TTC549 (cell line): ENCODE results near the gene SYCN.
"Not testable (repeated sequence)": the region's sequence is repeated elsewhere in the genome, so short reads cannot be mapped to it uniquely, and the experiment has no call there.

Experiments
- FAIRE-seq: peaks from 2 replicates; lab custom pipeline; 2012; peaks lifted over from hg19 to GRCh38; lab: Jason Lieb, UNC

Gene SYCN

DNA sequence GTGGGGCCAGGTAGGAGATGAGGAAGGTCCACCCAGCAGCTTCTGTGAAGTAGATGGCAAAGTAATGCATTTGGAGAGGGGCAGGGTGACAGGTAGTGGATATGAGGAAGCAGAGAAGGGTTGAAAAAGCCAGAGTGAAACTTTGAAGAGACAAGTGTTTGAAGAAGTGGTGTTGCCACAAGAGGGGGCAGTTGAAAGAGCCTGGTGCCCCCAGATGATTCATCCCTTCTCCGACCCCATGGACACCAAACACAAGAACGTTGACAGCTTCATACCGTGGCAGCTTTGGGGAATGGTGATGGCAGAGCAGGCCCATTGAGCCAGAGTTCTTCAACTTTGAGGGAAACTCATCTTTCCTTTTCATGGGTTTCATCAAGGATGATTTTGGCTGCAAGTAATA, 20.8 kb upstream of the SYCN start:
- no peak for FAIRE-seq

DNA sequence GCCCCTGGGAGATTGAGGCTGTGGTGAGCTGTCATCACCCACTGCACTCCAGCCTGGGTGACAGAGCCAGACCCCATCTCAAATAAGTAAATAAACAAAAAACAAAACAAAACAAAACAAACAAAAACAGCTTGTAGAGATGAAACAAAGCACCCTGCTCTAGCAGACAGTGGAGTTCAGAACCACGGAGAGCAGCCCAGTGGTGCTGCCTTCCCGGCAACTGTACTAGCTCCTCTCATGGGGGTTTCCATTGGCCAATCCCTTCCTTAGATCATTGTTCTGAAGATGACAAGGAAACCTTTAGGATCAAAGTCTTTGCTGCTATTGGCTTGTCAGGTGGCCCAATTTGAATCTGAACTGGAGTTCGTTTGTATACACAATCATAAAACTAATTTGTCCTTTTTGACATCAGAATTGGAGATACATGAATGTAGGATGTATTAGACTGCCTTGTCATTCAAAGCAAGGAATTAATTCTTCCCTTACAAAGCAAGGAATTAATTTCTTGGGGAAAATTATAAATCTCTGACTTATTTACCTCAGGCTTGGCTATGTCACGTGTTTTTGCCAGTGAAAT, 19.7 kb upstream of the SYCN start:
- FAIRE-seq, result no peak

DNA sequence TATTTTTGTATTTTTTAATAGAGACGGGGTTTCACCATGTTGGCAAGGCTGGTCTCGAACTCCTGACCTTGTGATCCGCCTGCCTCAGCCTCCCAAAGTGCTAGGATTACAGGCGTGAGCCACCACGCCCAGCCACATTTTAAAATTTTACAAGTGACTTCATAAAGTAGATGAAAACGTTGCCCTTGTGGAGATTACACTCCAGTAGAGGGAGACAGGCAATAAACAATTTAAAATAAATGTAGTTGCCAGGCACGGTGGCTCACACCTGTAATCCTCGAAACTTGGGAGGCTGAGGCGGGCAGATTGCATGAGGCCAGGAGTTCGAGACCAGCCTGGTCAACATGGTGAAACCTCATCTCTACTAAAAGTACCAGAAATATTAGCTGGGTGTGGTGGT, 15.0 kb upstream of the SYCN start:
- FAIRE-seq, result not testable (repeated sequence)

- no peak for FAIRE-seq
Measured at GRCh38 chr19:39218230-39219007, 14.4 kb upstream of the SYCN start.

GRCh38 chr19:39217094-39217493, 13.0 kb upstream of the SYCN start:
- FAIRE-seq, result no peak

GRCh38 chr19:39215323-39215722, 11.3 kb upstream of the SYCN start:
- not testable (repeated sequence) for FAIRE-seq

DNA sequence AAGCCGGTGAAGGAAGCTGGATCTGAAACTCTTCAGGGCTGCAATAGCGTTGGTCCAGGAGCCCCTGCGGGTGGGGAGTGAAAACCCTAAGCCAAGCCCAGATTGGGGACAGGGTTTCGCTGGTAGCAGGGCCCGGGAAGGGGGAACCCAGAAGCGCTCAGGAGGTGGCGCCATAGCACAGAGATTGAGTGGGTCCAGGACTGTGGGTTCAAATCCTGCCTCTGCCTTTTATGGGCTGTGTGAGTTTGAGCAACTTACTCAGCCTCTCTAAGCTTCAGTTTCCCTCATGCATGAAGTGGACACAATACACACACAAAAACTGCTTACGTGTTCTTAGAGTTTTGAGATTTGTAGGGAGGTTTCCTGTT, 8.3 kb upstream of the SYCN start:
- no peak for FAIRE-seq

DNA sequence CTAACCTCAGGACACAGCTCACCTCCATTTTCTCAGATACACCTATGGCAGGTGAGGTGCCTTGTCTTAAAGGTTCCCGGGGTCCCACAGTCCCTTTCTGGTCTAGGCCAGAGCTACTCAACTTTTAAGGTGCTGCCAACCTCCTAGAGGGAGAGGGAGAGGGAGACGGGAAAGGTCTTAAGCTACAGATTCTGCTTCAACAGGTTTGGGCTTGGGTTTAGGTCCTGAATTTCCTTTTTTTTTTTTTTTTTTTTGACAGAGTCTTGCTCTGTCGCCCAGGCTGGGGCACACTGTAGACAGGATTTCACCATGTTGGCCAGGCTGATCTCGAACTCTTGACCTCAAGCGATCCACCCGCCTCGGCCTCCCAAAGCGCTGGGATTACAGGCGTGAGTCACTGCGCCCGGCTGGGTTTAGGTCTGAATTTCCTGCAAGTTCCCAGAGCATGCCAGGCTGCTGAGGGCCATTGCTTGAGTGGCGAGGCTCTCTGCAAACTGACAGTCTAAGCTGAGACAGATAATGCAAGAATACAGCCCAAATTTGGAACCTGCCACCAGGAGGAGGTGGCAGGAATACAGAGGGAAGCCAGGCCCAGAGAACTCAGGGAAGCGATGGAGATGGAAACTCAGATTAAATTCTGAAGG, 7.8 kb upstream of the SYCN start:
- no peak for FAIRE-seq

- no peak for FAIRE-seq
Measured at GRCh38 chr19:39209196-39209595, 5.1 kb upstream of the SYCN start.

DNA sequence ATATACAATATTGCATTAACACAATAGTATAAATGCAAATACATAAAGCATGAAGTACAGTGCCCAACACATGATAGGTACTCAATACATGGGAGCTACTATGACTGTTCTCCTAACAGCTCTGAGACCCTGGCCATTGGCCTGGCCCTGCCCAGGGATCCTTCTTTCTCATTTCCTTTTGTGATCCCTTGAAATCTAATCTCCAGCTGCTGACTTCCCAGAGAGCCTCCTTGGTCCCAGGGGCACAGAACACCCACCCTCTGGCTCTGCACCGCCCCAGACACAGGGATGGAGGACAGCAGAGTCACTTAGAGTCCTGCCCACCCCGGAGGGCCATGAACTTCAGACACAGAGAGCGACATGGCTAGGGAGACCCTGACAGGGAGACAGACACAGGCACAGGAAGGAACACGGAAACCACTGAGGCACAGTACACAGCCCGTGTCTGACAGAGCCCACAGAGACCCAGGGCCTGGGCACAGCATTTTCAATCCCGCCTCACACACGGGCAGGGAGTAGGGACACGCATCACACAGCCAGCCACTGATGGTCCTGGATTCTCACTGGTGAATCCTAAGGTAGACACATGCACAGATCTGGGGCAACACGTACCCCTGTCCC, 4.2 kb upstream of the SYCN start:
- FAIRE-seq, result no peak

DNA sequence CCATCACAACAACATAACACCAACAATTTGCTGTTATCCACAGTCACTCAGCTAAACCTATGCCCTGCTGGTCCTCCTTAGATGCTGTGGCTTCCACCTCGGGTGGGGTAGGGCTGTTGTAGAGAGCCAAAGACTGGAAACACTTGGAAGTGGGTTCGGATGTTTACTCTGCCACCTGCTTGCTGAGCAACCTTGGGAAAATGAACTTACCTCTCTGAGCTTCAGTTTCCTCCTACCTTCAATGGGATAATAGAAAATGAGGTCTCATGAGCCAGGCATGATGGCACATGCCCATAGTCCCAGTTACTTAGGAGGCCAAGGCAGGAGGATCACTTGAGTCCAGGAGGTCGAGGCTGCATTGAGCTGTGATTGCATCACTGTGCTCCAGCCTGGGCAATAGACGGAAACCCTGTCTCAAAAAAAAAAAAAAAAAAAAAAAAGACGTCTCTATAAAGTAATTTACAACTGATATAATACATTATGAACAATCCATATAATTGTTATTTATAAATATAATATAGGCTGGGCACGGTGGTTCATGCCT, 3.3 kb upstream of the SYCN start:
- no peak for FAIRE-seq

- FAIRE-seq, result no peak
Measured at GRCh38 chr19:39206122-39206521, 2.1 kb upstream of the SYCN start.

DNA sequence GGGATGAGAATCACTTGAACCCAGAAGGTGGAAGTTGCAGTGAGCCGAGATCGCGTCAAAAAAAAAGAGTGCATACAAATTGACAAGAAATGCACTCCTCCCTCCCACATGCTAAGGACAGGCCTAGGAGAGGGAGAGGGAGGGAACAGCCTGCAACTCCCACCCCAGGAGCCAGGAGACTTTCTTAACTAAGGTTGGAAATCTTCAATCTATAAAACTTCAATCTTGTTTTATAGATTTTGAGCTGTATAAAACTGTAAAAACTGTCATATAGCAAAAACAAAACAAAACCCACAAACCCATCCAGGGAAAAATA, 1.3 kb upstream of the SYCN start:
- FAIRE-seq, result no peak

GRCh38 chr19:39202998-39203355, 1.1 kb downstream of the SYCN start:
- FAIRE-seq, result no peak

- no peak for FAIRE-seq
Measured at GRCh38 chr19:39200803-39201115, 3.3 kb downstream of the SYCN start.

DNA sequence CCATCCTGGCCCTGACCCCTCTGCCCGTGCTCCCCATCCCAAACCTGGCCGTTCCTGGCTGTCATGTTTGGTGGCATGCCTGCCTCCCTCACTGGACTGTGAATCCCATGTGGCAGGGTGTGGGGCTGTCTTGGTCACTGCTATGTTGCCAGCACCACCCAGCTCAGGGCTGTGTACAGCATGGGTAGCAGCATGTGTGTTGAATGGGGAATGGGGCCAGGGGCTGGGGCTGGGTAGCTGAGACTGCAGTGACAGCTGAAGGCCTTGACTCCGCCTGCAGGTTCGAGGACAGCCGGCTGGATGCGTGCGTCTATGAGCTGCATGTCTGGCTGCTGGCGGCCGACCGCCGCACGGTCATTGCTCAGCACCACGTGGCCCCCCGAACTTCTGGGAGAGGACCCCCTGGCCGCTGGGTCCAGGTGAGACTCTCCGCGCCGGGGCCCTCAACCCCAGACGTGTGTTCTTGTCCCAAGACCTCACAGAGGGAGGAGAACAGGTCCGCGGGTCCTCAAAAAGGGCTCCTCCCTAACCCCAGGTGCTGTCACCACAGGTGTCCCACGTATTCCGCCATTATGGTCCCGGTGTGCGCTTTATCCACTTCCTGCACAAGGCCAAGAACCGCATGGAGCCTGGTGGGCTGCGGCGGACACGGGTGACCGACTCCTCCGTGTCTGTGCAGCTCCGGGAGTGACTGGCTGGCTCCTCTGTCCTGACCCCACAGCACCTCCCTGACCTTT, 3.8 kb downstream of the SYCN start:
- no peak for FAIRE-seq

- FAIRE-seq, result no peak
Measured at GRCh38 chr19:39199025-39199424, 5.0 kb downstream of the SYCN start.

DNA sequence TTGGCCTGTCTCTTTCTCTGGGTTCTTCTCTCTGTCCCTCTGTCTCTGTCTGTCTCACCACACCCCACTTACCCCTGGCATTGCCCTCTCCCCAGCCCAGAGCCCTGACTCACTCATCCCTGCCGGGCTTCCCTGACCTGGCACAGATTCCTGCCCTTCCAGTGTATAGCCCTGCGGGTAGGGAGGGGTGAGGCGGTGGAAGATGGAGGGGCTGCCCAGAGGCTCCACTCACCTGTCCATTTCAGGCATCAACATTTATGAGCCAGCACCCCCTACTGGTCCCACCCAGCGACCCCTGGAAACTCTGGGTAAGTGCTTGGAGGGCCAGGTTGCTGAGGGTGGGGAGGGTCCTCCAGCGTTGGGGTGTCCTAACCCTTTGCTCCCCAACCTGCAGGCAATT, 6.3 kb downstream of the SYCN start:
- FAIRE-seq, result no peak

- no peak for FAIRE-seq
Measured at GRCh38 chr19:39196860-39197562, 7.1 kb downstream of the SYCN start, which contains the start of gene NCCRP1. TSS of gene NCCRP1 (plus strand) at chr19:39196964. CDS start at chr19:39196983, 19 bp downstream.

DNA sequence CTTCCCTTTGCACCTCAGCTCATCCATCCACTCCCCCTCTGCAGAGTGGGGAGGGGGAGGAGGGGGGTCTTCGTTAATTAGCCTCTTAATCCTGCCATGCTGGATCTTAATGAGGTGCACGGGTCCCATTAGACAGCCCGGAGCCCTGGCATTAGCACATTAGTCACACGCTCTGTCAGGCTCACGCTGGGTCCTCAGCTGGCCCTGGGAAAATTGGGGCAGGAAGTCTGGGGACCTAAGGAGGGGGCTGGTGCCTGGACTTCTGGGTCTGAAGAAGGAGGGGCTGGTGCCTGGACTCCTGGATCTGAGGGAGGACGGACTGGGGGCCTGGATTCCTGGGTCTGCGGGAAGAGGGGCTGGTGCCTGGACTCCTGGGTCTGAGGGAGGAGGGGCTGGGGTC, 7.7 kb downstream of the SYCN start:
- FAIRE-seq, result no peak

DNA sequence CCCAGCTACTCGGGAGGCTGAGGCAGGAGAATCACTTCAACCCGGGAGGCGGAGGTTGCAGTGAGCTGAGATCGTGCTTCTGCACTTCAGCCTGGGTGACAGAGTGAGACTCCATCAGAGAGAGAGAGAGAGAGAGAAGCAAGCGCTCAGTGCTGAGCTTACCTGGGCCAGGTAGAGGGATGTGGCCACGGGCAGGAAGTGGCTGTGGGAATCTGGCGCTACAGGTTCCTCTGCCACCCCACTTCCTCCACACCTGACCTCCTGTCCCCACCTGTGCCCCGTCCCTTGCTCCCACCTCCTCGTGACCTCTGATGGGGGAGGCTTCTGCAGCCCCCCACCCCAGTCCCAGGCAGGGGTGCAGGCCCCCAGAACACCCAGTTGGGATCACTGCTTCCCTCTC, 8.3 kb downstream of the SYCN start:
- FAIRE-seq, result no peak
